H1 (cell line): Measurements from ENCODE around the gene KRT78. TPM values are rescaled to one million over a fixed set of nuclear protein-coding genes. Genes with fewer than 3 reads are reported as not detected.

Experiments used
- ASH2L ChIP-seq: fragments of 200-600, 300-600 bp; sonication (generic); IDR thresholded peaks from one replicate; pipeline ENCODE4 v1.7.1; 2017; ENCODE audit warnings: low read length
- BRCA1 ChIP-seq: IDR thresholded peaks from 2 replicates; pipeline ENCODE4 v1.6.1; 2012; ENCODE audit warnings: low read depth, low read length, improper control_type of control experiment
- CBX5 ChIP-seq: fragments of 300-800, 300-1000 bp; sonication (generic); IDR thresholded peaks from 2 replicates; pipeline ENCODE4 v1.7.1; 2016; ENCODE audit warnings: antibody characterized with exemption, low read length, low read depth
- EZH2 ChIP-seq: fragments of 200-600 bp; sonication (generic); IDR thresholded peaks from 2 replicates; pipeline ENCODE4 v1.7.1; 2012; ENCODE audit warnings: low read depth, mild to moderate bottlenecking, moderate library complexity, low read length, inconsistent platforms; ENCODE audit not compliant: severe bottlenecking
- JUND ChIP-seq: IDR thresholded peaks from 2 replicates; pipeline ENCODE4 v1.6.1; 2011; ENCODE audit warnings: mild to moderate bottlenecking, improper control_type of control experiment, low read length
- RFX5 ChIP-seq: IDR thresholded peaks from 2 replicates; pipeline ENCODE4 v1.6.1; 2011; ENCODE audit warnings: low read depth, low read length, improper control_type of control experiment, borderline replicate concordance
- RNF2 ChIP-seq: fragments of 200-900, 300-1000 bp; sonication (generic); IDR thresholded peaks from 2 replicates; pipeline ENCODE4 v1.7.1; 2016; ENCODE audit warnings: borderline replicate concordance, low read depth, mild to moderate bottlenecking, antibody characterized with exemption, low read length; ENCODE audit not compliant: poor library complexity, severe bottlenecking; ENCODE audit errors: missing control alignments
- SP1 ChIP-seq: IDR thresholded peaks from 2 replicates; pipeline ENCODE4 v1.6.1; 2011; ENCODE audit warnings: low read depth, low read length
- TBP ChIP-seq: IDR thresholded peaks from 2 replicates; pipeline ENCODE4 v1.6.1; 2011; ENCODE audit warnings: low read depth, low read length, improper control_type of control experiment
- polyA plus RNA-seq, 7 experiments: library from polyadenylated mRNA; depleted of rRNA in 3 of 7; stranded (reverse) in 5 of 7; unstranded in 2 of 7; fragments of >200 nt in 5 of 7; fragments of 200-250 nt in 2 of 7; gene quantifications; 1 replicate in 5 of 7; 2 replicates in 1 of 7; 4 replicates in 1 of 7; pipeline versions ENCODE4 v1.2.1 to v1.2.3, GENCODE V29; 2011 to 2013; ENCODE audit warnings: missing spikeins in 2 of 7, mixed read lengths in 2 of 7
- total RNA-seq: library from RNA; stranded (reverse); fragmentation: NEBNext Ultra II Directional; extraction: Animal tissue kit (Norgen Biotek cat#: 25700); gene quantifications from 2 replicates; pipeline ENCODE4 v1.2.1, GENCODE V29; 2021
- TF ChIP-seq, protein P1 (sequence below): fragments of 300-600 bp; sonication (generic); IDR thresholded peaks from 2 replicates; pipeline ENCODE4 v1.7.1; 2012; ENCODE audit warnings: low read length, moderate library complexity, mild to moderate bottlenecking, inconsistent platforms; ENCODE audit not compliant: insufficient replicate concordance

The KRT78 gene
- total and polyA plus RNA-seq, 2 of the 8 experiments (the other 6 are each of a cell fraction or from before 2014, with no cell fraction given), result not detected

DNA sequence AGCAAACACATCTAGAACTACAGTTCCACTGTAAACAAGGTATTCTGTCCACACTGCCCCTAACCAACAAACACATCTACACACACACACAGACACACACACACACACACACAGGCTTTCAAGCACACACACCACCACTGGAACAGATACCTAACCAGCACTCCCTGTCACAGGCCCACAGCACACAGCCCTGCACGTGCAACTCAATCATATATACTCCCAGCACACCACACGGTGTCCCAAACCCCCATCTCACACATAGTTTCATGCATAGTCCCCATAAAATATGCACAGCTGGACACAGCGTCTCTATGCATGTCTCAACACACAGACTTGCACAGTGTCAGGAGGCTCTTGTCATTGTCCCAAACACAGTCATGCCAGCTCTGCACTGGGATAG, 28.4 kb upstream of the KRT78 start (continued):
- TF ChIP-seq, protein P1, sequence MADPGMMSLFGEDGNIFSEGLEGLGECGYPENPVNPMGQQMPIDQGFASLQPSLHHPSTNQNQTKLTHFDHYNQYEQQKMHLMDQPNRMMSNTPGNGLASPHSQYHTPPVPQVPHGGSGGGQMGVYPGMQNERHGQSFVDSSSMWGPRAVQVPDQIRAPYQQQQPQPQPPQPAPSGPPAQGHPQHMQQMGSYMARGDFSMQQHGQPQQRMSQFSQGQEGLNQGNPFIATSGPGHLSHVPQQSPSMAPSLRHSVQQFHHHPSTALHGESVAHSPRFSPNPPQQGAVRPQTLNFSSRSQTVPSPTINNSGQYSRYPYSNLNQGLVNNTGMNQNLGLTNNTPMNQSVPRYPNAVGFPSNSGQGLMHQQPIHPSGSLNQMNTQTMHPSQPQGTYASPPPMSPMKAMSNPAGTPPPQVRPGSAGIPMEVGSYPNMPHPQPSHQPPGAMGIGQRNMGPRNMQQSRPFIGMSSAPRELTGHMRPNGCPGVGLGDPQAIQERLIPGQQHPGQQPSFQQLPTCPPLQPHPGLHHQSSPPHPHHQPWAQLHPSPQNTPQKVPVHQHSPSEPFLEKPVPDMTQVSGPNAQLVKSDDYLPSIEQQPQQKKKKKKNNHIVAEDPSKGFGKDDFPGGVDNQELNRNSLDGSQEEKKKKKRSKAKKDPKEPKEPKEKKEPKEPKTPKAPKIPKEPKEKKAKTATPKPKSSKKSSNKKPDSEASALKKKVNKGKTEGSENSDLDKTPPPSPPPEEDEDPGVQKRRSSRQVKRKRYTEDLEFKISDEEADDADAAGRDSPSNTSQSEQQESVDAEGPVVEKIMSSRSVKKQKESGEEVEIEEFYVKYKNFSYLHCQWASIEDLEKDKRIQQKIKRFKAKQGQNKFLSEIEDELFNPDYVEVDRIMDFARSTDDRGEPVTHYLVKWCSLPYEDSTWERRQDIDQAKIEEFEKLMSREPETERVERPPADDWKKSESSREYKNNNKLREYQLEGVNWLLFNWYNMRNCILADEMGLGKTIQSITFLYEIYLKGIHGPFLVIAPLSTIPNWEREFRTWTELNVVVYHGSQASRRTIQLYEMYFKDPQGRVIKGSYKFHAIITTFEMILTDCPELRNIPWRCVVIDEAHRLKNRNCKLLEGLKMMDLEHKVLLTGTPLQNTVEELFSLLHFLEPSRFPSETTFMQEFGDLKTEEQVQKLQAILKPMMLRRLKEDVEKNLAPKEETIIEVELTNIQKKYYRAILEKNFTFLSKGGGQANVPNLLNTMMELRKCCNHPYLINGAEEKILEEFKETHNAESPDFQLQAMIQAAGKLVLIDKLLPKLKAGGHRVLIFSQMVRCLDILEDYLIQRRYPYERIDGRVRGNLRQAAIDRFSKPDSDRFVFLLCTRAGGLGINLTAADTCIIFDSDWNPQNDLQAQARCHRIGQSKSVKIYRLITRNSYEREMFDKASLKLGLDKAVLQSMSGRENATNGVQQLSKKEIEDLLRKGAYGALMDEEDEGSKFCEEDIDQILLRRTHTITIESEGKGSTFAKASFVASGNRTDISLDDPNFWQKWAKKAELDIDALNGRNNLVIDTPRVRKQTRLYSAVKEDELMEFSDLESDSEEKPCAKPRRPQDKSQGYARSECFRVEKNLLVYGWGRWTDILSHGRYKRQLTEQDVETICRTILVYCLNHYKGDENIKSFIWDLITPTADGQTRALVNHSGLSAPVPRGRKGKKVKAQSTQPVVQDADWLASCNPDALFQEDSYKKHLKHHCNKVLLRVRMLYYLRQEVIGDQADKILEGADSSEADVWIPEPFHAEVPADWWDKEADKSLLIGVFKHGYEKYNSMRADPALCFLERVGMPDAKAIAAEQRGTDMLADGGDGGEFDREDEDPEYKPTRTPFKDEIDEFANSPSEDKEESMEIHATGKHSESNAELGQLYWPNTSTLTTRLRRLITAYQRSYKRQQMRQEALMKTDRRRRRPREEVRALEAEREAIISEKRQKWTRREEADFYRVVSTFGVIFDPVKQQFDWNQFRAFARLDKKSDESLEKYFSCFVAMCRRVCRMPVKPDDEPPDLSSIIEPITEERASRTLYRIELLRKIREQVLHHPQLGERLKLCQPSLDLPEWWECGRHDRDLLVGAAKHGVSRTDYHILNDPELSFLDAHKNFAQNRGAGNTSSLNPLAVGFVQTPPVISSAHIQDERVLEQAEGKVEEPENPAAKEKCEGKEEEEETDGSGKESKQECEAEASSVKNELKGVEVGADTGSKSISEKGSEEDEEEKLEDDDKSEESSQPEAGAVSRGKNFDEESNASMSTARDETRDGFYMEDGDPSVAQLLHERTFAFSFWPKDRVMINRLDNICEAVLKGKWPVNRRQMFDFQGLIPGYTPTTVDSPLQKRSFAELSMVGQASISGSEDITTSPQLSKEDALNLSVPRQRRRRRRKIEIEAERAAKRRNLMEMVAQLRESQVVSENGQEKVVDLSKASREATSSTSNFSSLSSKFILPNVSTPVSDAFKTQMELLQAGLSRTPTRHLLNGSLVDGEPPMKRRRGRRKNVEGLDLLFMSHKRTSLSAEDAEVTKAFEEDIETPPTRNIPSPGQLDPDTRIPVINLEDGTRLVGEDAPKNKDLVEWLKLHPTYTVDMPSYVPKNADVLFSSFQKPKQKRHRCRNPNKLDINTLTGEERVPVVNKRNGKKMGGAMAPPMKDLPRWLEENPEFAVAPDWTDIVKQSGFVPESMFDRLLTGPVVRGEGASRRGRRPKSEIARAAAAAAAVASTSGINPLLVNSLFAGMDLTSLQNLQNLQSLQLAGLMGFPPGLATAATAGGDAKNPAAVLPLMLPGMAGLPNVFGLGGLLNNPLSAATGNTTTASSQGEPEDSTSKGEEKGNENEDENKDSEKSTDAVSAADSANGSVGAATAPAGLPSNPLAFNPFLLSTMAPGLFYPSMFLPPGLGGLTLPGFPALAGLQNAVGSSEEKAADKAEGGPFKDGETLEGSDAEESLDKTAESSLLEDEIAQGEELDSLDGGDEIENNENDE, result no peak
- TF ChIP-seq JUND (no peak), SP1 (no peak), CBX5 (no peak), RNF2 (no peak), BRCA1 (no peak), TBP (no peak), EZH2 (no peak), RFX5 (no peak), ASH2L (no peak)
